Stimulated activated CD4-positive, alpha-beta T cell treated with anti-CD3 and anti-CD28 coated beads, Interleukin-4, amount 100 ng/mL, for 1 hour (primary cell): ENCODE measurements around the gene PDE2A.
A peak's percentile ranks its signal among the peaks of the same experiment; 100 is the strongest.

ENCODE experiments used
- DNase-seq: peaks from one replicate; pipeline ENCODE4 v3.0.0-alpha.2; 2020

PDE2A gene

GRCh38 chr11:72655896-72656464 lies 18.2 kb downstream of the PDE2A start:
- no peak for DNase-seq

GRCh38 chr11:72655014-72655413 lies 19.2 kb downstream of the PDE2A start:
- no peak for DNase-seq

GRCh38 chr11:72653649-72654048 lies 20.6 kb downstream of the PDE2A start:
- DNase-seq, result no peak

GRCh38 chr11:72652873-72653630 lies 21.2 kb downstream of the PDE2A start:
- no peak for DNase-seq

GRCh38 chr11:72652133-72652532 lies 22.1 kb downstream of the PDE2A start:
- DNase-seq, result no peak

GRCh38 chr11:72649215-72649976 lies 24.8 kb downstream of the PDE2A start:
- no peak for DNase-seq

GRCh38 chr11:72648384-72649136 lies 25.7 kb downstream of the PDE2A start:
- no peak for DNase-seq

- no peak for DNase-seq
These were observed 26.3 kb downstream of the PDE2A start for GRCh38 chr11:72647882-72648281.

- DNase-seq, result no peak
These were observed 27.8 kb downstream of the PDE2A start for GRCh38 chr11:72646472-72646871.

- DNase-seq, result no peak
These were observed 28.2 kb downstream of the PDE2A start for GRCh38 chr11:72646024-72646423.

GRCh38 chr11:72643547-72643946 lies 30.7 kb downstream of the PDE2A start:
- no peak for DNase-seq

- DNase-seq, result peak; percentile 69
These were observed 31.2 kb downstream of the PDE2A start for GRCh38 chr11:72642884-72643522.

- no peak for DNase-seq
These were observed 32.0 kb downstream of the PDE2A start for GRCh38 chr11:72642043-72642883.

- DNase-seq, result no peak
These were observed 32.6 kb downstream of the PDE2A start for GRCh38 chr11:72641522-72642042.

- no peak for DNase-seq
These were observed 34.5 kb downstream of the PDE2A start for GRCh38 chr11:72639502-72640375.

GRCh38 chr11:72637926-72638325 lies 36.3 kb downstream of the PDE2A start:
- no peak for DNase-seq

- DNase-seq, result no peak
These were observed 37.0 kb downstream of the PDE2A start for GRCh38 chr11:72637198-72637597.

GRCh38 chr11:72636376-72636775 lies 37.8 kb downstream of the PDE2A start:
- DNase-seq, result no peak

- DNase-seq, result no peak
These were observed 38.3 kb downstream of the PDE2A start for GRCh38 chr11:72635933-72636332.

- no peak for DNase-seq
These were observed 38.8 kb downstream of the PDE2A start for GRCh38 chr11:72635309-72635915.
